Choroid plexus epithelial cell (primary cell): ENCODE measurements around the gene LTN1.

Experiments
- DNase-seq: peaks from one replicate; pipeline ENCODE4 v3.0.0-alpha.2; 2010; ENCODE audit warnings: low read depth
- H3K4me3 ChIP-seq: 2 replicates; pipeline ENCODE4 v1.5.1; 2011; ENCODE audit warnings: low read depth, mild to moderate bottlenecking, control low read depth, low read length, moderate library complexity
- CTCF ChIP-seq: conservative IDR thresholded peaks from 2 replicates; pipeline ENCODE4 v1.5.1; 2011; ENCODE audit warnings: low read depth, mild to moderate bottlenecking, control low read depth, inconsistent platforms, low read length, moderate library complexity

Gene LTN1

GRCh38 chr21:28899744-28900143 lies 92.9 kb downstream of the LTN1 start:
- H3K4me3 ChIP-seq, result no peak overlapping the region
- TF ChIP-seq CTCF, result no peak
- peak; percentile 62 for DNase-seq

- no peak for TF ChIP-seq CTCF
- no peak for DNase-seq
- H3K4me3 ChIP-seq, result no peak overlapping the region
Measured at GRCh38 chr21:28899220-28899619, 93.5 kb downstream of the LTN1 start.

GRCh38 chr21:28893687-28894086 lies 99.0 kb downstream of the LTN1 start:
- no peak overlapping the region for H3K4me3 ChIP-seq
- no peak for DNase-seq
- TF ChIP-seq CTCF, result no peak

GRCh38 chr21:28892199-28893111 lies 100.2 kb downstream of the LTN1 start:
- no peak for TF ChIP-seq CTCF
- DNase-seq, result no peak

GRCh38 chr21:28885853-28886177 lies 106.9 kb downstream of the LTN1 start:
- no peak overlapping the region for H3K4me3 ChIP-seq
- TF ChIP-seq CTCF, result no peak
- DNase-seq, result no peak

More at GRCh38 chr21:28892199-28893111, 100.2 kb downstream of the LTN1 start:
- no peak overlapping the region for H3K4me3 ChIP-seq

GRCh38 chr21:28884976-28885852 lies 107.5 kb downstream of the LTN1 start:
- DNase-seq, result peak; percentile 96
- TF ChIP-seq CTCF, result no peak

More at GRCh38 chr21:28884976-28885852, 107.5 kb downstream of the LTN1 start:
- H3K4me3 ChIP-seq, result peak overlapping the region; percentile 79
